Activated CD4-positive, alpha-beta T cell treated with anti-CD3 and anti-CD28 coated beads, Interleukin-2, Interleukin-6, amounts not matched to agents 100 ng/mL and 50 ng/mL, durations not matched to agents 16 hours and 8 hours (primary cell): ENCODE results near the gene TMEM132D.

ENCODE experiments used
- DNase-seq: peaks from one replicate; pipeline ENCODE4 v3.0.0-alpha.2; 2020

The TMEM132D gene

DNA sequence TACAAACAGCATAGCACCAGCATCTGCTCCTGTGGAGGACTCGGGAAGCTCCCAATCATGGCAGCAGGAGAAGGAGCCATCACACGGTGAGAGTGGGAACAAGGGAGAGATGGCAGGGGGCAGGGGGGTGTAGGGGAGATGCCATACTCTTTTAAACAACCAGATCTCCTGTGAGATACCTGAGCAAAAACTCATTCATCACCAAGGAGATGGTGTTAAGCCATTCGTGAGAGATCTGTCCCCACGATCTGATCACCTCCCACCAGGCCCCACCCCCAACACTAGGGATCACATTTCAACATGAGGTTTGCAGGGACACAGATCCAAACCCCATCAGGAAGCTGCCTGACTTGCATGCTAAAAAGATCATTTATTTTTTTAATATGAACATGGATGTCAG, 499.3 kb downstream of the TMEM132D start:
- DNase-seq = no peak

DNA sequence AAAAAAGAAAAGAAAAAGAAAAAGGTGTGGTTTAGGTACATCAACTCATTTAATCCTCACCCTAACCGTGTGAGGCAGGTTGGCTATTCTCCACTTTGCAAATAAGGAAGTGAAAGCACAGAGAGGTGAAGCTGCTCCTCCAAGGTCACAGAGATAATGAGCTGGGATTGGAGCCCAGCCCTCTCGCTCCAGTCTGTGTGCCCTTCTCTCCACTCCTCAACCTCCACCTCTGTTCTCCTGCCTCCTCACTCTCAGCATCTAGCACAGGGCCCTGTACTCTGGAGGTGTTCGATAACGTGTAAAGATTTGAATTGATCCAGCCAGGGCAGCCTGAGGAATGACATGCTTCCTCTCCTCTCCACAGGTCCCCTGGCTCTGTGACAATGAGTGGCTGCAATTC, 502.3 kb downstream of the TMEM132D start:
- DNase-seq = no peak

DNA sequence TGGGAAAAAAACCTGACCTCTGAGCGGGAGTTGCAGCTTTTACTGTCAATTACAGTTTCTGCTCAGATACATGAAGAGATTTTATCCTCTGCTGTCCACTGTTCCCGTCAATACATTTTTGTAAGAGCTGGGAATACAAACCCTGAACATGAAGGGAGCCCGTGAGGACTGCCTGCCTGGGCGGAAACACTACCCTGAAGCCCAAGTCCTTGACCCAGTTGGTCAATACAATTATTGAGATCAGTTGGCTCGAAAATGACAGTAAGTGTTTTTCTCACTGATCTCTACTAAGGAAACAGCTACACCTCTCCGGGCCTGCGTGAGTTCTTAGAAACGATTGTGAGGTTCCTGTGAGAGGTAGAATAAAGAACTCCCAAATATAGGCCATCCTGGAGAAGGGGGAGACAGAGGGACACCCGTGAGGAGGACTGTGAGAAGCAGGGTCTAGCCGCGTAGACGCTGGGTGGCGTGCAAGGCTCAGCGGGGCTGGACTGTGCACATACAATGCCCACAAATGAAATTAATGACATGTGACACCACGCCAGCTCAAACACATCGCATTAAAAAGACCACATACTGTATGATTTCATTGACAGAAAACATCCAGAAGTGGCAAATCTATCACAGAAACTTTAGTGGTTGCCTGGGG, 509.5 kb downstream of the TMEM132D start:
- DNase-seq = no peak

DNA sequence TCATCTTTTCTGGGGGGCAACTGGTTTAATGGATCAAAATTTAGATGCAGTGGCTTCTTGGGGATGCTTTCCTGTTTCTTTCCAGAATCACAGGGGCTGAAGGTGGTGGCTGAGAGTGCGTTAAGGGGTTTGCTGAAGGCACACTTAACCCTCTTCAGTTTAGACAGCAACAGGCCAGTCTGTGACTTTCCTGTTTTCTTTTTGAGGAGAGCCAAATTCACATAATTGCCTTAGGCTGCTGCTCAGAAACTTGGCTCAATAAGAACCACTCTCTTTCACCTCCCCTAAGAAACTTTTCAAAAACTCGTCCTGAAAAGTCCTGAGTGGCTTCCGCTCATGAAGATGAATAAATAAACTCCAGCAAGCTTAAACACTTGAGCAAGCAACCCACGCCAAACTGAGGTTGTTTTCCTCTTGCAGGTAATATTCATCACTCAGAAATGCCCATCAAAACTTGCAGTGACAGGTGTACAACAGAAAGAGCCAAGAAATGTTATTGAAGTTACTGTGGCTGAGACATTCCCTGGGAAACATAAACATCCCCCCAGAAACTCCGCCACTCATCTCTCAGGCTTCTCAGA, 510.4 kb downstream of the TMEM132D start:
- DNase-seq = no peak

DNA sequence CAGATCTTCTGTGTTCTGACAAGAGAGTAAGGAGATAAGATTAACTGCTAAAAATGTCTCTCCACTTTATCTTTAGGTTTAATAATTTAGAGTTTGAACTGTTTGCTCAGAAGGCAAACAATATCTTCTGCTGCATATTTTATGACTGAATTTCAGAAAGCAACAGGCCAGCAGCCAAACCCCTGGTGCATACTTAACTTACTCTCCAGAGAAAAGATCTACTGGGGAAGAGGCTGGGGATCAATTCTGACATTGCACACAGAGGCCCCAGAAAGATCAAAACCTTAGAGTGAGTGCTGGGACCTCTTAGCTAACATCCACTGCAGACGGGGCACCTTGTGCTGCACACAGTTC, 518.2 kb downstream of the TMEM132D start:
- no peak for DNase-seq

DNA sequence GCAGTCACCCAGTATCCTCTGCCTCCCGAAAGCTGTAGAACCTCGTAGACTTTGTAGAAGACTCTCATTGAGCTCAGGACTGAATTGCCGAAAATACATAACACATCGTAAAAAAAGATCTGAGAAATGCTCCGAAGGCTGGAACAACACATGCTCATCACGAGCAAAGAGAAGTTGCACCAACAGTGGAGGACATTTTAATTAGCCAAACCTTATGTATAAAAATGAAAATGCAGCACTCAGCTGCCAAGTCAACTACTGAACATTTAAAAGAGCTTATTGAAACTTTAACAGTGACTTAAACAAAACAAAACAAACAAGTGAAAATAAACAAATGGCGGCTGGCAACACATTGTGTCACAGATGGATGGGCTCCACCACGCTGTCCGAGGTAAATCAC, 519.9 kb downstream of the TMEM132D start:
- no peak for DNase-seq

DNA sequence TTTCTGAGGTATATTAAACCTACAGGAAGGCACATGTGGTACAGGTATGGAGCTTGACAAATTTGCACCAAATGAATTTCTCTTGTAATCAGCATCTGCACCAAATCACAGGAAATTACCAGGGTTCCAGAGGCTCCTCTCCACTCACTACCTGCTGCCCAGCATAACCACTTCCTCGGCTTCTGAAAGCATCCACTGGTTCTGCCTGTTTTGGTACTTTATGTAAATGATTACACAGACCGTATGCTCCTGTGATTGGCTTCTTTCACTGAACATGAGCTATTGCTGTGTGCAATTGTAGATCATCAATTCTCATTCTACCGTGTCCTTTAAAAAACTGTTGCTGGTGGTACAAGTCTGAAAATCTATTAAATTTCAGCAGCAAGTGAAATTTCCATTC, 522.1 kb downstream of the TMEM132D start:
- DNase-seq = no peak

DNA sequence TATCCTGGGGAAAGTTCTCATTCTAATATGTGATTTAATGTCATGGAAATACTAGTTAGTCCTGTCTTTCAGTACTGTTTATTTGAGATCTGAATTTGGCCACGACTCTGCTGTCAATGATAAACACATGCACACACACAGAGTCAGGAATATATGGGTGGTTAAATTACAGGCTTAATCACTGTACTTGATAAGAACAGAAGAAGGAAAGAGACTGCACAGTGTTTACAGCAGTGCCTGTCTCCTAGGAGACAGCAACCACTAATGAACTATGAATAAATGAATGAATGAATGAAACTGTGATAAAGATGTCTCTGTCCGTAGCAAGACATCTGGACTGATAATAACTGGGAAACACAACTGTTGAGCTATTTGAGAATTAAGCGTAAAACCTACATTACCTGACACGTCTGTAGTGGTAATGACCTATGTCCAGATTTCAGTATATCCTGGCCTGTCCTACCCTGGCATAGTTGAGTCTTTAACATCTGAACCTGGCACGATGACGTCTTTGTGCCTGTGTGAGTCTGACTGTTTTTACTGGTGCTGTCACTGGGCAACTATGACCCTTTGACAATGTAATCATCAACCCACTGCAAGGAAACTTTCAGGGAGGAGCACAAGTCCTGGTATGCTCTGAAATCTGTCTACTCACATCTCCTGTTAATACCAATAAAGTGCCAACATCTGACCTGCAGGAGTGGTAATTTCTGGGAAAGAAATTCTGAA, 524.6 kb downstream of the TMEM132D start:
- DNase-seq = no peak

DNA sequence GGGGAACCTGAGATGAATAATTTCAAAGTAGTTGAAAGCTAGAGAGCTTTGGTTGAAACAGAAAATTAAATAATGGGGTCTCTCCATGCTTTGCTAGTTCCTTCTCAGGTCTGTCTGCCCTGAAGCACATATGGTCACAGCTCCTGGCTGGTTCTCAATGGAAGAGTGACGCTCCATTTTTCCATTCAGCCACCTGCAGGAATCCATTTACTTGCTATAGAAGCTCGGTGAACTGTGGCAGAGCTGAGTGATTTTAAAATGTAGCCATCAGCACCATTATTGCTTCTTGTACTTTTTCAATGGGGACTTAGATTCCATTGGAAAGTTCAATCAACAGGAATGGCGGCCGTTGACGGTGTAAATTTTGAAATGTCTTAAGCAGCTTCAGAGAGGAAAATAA, 525.3 kb downstream of the TMEM132D start:
- no peak for DNase-seq

DNA sequence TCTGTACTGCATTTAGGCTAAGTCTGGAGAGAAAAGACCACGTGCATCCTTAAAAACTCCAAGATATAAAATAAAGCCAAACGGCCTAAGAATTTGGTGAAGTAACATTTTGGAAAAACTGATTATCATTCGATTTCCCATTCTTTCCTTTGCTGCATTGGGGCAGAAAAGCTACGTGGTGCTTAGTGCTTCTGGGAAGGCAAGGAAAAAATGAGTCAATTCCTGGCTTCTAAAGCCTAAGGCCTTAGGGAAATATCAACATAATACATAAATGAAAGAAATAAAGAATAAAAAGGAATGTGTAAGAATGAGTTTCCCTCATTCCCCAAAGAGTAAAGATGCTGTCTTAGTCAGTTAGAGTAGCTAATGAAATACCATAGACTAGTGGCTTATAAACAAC, 530.1 kb downstream of the TMEM132D start:
- no peak for DNase-seq

DNA sequence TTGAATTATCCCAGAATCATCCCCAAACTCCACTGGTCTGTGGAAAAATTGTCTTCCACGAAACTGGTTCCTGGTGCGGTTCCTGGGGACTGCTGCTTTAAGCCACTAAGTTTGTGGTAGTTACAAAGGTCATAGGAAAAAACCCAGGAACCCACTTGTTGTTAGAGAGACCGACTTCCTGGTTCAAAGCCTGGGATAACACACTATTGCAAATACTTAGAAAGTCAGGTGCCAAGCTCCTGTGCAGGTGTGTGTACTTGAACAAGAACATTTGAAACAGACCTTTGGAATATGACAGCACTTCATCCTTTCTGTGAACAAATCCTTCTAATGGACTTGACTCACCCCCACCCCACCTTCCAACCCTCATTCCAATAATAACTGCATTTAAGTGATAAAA, 530.9 kb downstream of the TMEM132D start:
- DNase-seq = no peak

DNA sequence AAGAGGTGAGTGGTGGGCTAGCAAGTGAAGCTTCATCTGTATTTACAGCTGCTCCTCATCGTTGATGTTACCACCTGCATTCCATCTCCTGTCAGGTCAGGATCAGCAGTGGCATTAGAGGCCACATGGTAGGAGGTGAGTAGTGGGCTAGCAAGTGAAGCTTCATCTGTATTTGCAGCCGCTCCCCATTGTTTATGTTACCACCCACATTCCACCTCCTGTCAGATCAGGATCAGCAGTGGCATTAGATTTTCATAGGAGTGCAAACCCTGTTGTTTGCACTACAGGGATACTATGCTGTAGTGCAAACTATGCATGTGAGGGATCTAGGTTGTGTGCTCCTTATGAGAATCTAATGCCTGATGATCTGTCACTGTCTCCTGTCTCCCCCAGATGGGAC, 531.5 kb downstream of the TMEM132D start:
- DNase-seq = no peak

DNA sequence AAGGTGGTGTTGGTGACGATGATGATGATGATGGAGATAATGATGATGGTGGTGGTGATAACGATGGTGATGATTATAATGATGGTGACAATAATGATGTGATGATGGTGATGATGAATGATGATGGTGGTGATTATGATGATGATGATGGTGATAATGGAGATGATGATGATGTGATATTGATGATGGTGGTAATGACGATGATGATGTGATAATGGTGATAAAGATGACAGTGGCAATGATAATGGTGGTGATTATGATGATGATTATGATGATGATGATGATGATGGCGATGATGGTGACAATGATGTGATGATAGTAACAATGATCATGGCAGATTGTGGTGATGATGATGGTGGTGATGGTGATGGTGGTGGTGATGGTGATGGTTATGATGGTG, 532.6 kb downstream of the TMEM132D start:
- no peak for DNase-seq

DNA sequence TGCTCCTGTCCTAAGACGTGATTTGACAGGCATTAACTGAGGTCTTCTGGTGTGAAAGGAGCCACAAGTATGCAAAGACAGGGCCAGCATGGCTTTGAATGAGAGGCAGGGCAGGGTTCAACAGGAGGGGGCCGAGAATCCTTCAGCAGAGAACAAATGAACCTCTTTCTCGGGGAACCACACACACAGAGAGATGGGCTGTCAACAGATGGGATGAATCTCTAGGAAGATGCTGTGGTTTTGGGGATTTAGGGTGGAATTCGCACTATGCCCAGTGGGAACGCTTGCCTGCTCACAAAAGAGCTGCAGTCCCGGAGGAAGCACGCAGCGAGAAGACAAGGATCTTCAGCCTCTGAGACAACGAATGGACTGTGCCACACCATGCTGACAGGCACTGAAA, 537.2 kb downstream of the TMEM132D start:
- DNase-seq = no peak

DNA sequence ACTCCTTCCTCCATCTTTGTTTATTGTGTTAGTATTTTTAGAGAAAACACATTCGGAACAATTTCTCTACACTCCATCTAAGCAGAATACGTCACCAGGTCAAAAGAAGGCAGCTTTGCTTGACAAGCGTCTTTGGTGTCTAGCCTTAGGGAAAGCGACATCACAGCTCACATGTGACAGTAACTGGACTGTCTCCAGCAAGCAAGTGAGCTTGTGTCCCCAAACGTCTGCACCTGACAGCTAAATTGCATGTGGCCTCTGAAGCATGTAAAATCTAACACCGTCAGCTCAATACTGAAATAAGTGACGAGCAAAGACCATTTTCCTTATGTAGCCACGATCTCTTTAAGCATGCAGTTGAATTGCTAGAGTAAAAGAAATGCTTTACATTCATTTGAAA, 540.8 kb downstream of the TMEM132D start:
- DNase-seq = no peak

DNA sequence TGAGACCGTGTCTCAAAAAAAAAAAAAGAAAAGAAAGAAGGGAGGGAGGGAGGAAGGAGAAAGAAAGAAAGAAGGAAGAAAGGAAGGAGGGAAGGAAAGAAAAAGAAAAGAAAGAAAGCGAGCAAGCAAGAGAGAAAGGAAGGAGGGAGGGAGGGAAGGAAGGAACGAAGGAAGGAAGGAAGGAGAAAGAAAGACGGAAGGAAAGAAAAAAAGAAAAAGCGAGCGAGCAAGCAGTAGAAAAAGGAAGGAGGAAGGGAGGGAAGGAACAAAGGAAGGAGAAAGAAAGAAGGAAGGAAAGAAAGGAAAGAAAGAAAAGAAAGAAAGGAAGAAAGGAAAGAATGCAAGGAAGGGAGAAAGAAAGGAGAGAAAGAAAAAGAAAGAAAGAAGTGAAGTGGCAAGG, 546.6 kb downstream of the TMEM132D start:
- DNase-seq = no peak

DNA sequence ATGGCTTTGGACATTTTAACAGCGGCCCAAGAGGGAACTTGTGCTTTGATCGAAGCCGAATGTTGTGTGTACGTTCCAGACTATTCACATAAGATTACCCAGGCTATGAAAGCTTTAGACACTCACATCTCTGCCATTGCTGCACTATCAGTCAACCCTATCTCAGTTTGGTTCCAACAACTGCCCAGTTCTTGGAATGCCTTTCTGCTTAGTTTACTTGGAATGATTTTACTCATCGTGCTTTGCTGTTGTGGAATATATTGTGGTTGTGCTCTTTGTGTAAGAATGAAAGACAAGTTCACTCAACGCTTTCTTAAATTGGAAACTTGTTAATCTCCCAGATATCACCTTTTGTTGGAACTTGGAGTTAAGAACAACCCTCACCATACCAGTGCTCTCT, 552.3 kb downstream of the TMEM132D start:
- no peak for DNase-seq

DNA sequence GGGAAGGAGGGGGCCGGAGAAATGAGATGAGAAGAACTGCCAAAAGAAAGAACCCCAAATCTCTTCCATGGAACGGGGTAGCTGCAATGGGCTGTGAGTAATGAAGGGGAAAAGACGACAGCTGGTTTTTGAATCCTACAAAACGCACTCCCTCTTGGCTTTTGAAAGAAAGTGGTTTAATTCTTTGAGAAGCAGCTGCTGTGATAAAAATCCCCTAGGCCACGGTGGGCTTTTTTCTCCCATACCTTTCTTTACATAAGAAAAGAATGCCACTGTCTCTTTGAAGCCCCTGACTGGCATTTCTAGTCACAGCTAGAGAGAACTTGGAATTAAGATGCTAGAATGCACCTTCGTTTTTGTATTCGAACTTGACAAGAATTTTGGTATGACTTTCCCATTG, 564.5 kb downstream of the TMEM132D start:
- no peak for DNase-seq

DNA sequence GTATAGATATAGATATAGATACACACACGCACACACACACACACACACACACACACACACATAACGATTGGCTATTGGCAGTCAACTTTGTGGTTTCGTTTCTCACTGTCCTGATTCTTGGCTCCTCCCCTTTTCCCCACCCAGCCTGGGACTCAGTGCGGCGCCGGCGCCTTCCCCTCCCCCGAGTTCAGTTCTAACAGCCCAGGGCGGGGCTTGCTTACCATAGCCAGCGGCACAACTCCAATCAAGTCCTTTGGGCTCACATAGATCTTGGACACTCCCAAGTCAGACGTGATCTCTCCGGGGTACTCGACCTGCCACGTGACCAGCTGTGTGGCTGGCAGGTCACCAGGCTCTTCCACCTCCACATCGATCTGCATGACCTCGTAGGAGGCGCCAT, 566.4 kb downstream of the TMEM132D start:
- no peak for DNase-seq

DNA sequence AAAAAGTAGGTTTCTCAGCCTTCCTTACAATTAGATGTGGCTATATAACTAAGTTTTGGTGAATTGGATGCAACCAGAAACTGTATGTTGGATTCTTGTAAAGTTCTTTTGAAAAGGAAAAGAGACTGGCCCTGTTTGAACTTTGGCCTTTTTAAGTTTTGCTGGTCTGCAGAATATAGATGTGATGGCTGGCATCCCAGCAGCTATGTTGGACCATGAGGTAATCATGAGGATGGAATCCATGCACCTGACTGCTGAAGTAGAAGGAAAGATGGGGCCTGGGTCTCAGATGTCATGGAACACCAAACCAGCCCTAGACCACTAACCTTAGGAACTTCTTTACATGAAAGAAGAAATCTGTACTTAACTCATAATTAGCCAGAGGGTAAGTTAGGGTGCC, 568.1 kb downstream of the TMEM132D start:
- DNase-seq = no peak

DNA sequence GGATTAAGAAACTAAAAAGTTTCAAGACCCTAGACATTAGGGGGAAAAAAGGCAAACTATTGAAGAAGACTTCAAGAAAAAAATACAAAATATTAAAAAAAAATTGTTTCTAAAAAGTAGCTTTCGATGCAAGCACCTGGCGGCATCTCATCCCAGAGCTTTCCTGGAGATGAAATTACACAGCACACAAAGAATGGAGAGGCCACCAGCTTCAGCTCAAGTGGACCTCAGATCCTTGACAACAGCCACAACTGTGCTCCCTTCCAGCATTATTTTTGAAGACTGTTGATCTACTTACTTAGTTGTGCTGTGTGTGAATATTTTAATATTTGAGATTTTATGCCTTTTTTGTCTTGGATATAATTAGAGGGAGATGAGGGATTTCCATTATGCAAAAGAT, 571.5 kb downstream of the TMEM132D start:
- no peak for DNase-seq

DNA sequence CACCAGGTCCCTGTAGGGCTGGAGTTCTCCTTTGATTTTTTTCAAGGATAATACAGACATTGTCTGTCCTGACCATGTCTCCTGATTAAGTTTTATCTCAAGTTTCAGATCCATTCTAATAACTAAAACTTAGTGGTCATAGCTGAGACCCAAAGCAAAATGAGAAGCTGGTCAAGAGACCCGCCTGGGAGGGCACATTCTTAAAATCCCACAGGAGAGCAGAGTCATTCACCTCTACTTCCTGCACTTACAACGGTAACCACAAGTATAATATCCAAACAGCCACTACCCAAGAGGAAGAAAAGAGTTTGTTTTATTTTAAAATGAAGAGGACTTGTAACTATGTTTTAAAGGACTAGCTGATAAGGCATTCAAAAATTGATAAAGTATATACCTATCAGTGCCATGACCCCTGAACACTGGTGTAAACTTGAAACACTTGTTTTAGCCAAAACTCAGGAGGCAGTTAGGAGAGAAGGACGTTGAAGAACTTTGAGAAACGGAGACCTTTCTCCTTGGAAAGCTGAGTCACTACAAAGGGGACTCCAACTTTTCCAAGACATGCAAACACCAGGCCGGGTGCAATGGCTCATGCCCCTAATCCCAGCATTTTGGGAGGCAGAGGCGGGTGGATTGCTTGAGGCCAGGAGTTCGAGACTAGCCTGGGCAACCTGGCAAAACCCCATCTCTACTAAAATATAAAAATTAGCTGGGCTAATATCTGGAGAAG, 572.3 kb downstream of the TMEM132D start:
- no peak for DNase-seq

DNA sequence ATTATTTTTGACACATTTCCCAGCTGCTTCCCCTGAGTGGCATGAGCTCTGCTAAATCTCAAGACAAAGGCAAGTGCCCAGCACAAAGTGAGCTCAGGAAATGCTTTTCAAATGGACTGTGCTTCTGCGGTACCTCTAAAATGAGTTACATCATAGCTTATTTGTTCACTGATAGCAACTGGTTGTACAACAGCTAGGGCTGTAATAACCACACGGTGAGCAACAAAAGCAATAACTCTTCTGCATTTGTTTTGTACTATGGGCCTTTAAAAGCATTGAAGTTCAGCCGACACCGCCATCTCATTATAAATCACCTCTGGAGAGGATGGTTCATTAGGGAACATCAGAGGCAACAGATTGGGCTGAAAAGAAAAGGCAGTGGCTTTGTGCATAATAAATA, 575.6 kb downstream of the TMEM132D start:
- no peak for DNase-seq

DNA sequence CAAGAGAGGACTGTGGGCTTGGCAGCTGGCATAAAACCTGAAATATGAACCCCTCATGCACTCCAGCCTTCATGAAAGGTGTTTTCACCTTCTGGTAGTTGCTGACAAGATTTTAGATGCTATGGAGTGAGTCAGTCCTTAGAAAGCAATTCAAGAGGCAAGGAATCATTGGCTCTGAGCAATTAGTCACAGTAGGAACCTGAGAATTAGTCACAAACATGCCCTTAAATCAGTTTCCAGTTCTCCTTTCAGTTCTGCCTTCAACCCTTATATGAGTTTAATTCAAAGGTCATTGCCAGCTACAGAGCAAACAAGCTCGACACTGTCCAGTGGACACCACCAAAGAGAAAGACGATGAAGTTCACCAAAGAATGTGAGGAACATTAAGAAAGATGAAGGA, 578.3 kb downstream of the TMEM132D start:
- no peak for DNase-seq
